NCI-H2196 (cell line): ENCODE results near the gene UBR7.
"Not testable (repeated sequence)": the region's sequence is repeated elsewhere in the genome, so short reads cannot be mapped to it uniquely, and the experiment has no call there.

Experiments
- DNase-seq: peaks from one replicate; lab custom pipeline; 2025; ENCODE audit not compliant: unreplicated experiment; lab: John Stamatoyannopoulos, UW

UBR7 gene, protein sequence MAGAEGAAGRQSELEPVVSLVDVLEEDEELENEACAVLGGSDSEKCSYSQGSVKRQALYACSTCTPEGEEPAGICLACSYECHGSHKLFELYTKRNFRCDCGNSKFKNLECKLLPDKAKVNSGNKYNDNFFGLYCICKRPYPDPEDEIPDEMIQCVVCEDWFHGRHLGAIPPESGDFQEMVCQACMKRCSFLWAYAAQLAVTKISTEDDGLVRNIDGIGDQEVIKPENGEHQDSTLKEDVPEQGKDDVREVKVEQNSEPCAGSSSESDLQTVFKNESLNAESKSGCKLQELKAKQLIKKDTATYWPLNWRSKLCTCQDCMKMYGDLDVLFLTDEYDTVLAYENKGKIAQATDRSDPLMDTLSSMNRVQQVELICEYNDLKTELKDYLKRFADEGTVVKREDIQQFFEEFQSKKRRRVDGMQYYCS

DNA sequence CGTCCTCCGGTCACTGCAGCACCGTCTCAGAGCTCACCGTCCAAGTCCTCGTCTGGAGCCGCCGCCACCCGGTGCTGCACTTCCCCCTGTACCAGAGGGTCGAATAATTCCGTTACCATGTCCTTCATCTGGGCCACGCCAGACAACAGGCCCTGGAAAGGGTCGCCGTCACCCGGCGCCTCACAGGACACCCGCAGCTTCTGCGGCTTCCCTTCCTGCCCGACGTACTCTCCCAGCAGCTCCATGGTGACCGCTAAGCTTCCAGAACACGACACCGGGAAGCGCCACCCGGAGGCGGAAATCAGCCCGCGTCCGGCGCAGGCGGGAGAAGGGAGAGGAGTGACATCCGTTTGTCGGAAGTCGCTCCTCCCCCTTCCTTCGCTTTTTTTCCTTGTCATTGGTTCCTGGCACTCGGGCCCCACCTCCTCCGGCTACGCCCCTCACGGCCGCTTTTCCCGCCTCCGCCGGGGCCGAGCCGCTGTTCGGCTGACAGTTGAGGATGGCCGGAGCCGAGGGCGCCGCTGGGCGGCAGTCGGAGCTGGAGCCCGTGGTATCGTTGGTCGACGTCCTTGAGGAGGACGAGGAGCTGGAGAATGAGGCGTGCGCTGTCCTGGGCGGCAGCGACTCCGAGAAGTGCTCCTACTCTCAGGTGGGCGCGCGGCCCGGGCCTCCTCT, at the start of gene UBR7, which contains the start of gene GON7:
Gene UBR7 (plus strand): TSS at position 464 of the 675 bp plus-strand sequence. CDS start 36 bp downstream, at position 500.
Gene GON7 (minus strand): TSS at position 273 of the 675 bp plus-strand sequence. CDS start 28 bp downstream, at position 245.
- DNase-seq: peak; percentile 87

DNA sequence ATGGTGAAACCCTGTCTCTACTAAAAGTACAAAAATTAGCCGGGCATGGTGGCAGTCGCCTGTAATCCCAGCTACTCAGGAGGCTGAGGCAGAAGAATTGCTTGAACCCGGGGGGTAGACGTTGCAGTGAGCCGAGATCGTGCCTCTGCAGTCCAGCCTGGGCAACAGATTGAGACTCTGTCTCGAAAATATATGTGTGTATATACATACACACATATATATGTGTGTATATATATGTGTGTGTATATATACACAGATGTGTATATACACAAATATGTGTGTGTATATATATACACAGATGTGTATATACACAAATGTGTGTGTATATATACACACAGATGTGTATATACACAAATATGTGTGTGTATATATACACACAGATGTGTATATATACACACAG, 48.7 kb upstream of the UBR7 start:
- DNase-seq: not testable (repeated sequence)

DNA sequence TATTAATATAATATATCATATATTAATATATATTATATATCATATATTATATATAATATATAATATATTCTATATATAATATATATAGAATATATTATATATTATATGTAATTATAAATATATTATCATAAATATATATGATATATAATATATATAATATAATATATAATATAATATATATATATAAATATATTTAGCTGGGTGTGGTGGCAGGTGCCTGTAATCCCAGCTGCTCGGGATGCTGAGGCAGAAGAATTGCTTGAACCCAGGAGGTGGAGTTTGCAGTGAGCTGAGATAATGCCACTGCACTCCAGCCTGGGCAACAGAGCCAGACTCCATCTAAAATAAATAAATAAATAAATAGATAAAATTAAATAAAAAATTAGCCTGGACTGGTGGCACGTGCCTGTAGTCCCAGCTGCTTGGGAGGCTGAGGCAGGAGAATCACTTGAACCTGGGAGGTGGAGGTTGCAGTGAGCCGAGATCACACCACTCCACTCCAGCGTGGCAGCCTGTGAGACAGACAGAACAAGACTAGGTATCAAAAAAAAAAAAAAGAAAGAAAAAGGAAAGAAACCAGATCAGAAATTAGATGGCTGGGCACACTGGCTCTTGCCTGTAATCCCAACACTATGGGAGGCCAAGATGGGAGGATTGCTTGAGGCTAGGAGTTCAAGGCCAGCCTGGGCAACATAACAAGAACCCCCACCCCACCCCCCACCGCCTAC, 47.3 kb upstream of the UBR7 start:
- DNase-seq: not testable (repeated sequence)

DNA sequence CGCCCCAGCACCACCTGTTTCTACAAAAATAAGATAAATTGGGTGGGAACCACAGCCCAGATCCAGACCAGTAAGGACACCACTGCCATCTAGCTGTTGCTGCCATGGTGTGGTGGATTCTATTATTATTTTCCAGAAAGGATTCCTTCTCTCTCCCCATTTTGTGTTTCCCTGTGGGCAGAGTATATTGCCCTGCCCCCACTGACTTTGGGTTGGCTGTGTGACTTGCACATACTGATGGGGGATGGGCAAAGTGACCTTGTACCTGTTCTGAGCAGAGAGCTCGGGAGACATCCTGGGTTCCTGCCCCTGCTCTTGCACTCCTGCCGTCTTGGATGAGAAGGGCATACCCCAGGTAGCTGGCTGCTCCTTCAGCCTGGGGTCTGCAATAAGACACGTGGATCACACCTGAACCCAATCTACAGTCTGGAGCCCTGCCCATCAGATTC, 46.7 kb upstream of the UBR7 start:
- DNase-seq: peak; percentile 10

DNA sequence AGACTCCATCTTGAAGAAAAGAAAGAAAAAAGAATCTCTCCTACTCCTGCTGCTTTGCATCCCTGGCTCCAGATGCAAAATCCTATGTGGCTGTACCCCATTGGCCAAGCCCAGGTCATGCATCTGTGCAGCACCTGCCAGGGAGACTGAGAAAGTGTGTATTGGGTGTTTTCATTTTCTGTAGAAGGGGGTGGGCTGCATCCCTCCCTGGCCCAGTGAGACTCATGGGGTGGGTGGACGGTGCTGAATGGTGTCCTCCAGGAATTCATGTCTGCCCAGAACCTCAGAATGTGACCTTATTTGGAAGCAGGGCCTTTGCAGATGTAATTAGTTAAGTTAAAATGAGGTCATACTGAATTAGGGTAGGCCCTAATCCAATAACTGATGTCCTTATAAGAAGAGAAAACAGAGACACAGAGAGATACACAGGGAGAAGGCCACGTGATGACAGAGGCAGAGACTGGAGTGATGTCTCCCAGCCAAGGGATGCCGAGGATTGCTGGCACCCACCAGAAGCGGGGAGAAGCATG, 45.6 kb upstream of the UBR7 start:
- no peak for DNase-seq

DNA sequence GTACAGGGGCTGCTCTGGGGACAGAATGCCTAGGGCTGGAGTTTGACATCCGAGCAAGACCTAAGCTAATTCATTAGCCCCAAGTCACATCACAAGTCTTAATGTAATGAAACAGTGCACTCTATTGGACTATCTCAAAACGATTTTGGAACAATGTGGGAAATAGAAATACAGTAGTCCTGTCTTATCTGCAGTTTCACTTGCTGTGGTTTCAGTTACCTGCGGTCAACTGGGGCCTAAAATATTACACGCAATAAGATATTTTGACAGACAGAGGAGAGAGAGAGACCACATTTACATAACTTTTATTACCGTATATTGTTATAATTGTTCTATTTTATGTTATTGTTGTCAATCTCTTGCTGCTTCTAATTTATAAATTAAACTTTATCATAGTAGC, 43.5 kb upstream of the UBR7 start:
- no peak for DNase-seq

DNA sequence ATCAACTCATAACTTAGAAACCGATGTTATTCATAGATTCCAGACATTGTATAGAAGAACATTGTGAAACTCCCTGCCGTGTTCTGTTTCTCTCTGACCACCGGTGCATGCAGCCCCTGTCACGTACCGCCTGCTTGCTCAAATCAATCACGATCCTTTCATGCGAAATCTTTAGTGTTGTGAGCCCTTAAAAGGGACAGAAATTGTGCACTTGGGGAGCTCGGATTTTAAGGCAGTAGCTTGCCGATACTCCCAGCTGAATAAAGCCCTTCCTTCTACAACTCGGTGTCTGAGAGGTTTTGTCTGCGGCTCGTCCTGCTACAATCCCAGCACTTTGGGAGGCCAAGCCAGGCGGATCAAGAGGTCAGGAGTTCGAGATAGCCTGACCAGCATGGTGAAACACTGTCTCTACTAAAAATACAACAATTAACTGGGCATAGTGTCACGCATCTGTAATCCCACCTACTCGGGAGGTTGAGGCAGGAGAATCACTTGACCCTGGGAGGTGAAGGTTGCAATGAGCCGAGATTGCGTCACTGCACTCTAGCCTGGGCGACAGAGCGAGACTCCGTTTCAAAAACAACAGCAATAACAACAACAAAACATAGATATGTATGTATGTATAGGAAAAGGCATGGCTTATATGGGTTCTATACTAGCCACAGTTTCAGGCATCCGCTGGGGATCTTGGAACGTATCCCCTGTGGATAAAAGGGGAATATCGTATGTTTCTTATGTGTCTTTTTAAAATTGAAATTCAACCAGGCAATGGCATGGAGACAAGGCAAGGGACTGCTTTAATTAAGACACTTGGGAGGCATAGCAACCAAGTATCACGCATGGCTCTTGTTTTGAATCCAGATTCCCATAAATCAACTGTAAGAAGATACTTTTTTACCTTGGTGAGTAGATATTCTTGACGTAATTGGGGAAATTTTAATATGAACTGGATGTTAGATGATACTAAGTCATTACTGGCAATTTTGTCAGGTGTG, 41.5 kb upstream of the UBR7 start:
- DNase-seq: not testable (repeated sequence)

DNA sequence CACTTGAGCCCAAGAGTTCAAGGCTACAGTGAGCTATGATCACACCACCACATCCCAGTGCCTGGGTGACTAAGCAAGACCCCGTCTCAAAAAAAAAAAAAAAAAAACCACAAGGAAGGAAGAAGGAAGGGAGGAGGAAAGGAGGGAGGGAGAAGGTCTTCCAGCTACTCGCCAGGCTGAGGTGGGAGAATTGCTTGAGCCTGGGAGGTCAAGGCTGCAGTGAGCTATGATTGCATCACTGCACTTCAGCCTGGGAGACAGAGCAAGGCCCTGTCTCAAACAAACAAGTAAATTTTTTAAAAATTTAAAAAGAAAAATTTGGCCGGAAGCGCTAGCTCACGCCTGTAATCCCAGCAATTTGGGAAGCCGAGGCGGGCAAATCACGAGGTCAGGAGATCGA, 38.4 kb upstream of the UBR7 start:
- not testable (repeated sequence) for DNase-seq

DNA sequence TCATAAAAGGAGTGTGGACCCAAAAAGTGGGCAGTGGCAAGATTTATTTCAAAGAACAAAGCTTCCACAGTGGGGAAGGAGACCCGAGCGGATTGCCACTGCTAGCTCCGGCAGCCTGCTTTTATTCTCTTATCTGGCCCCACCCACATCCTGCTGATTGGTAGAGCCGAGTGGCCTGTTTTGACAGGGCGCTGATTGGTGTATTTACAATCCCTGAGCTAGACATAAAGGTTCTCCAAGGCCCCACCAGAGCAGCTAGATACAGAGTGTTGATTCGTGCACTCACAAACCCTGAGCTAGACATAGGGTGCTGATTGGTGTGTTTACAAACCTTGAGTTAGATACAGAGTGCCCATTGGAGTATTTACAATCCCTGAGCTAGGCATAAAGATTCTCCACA, 37.4 kb upstream of the UBR7 start:
- DNase-seq: not testable (repeated sequence)

DNA sequence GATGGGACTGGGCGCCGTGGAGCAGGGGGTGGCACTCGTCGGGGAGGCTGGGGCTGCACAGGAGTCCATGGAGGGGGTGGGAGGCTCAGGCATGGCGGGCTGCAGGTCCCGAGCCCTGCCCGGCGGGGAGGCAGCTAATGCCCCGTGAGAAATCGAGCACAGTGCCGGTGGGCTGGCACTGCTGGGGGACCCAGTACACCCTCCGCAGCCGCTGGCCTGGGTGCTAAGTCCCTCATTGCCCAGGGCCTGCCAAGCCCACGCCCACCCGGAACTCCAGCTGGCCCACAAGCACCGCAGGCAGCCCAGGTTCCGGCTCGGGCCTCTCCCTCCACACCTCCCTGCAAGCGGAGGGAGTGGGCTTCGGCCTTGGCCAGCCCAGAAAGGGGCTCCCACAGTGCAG, 36.9 kb upstream of the UBR7 start:
- DNase-seq: not testable (repeated sequence)

DNA sequence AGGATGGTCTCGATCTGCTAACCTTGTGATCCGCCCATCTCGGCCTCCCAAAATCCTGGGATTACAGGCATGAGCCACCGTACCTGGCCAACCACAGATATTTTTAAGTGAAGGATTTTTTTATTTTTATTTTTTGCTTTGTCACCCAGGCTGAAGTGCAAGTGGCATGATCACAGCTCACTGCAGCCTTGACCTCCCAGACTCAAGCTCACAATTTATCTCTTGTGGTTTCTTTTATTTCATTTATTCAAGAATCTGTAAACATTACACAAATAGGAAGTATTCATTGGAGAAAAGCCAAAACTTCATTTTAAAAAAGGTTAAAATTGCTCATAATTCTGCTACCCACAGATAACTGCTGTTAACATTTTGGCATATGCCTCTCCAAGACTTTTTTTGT, 35.7 kb upstream of the UBR7 start:
- no peak for DNase-seq

DNA sequence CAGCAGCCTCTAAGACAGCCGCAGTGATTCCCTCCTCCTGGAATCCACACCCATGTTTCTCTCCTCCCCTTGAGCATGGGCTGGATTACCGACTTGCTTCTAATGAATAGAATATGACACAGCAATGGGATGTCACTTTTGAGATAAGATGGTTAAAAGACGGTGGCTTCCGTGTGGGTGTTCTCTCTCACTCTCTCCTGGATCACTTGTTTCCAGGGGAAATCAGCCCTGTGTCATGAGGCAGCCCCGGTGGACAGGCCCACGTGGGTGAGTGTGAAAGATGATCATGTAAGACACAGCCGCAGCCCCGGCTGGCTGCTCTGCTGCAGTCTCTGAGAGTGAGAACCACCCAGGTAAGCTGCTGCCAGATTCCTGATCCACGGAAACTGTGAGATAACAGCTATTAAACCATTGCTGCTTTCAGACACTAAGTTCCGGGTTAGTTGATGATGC, 33.1 kb upstream of the UBR7 start:
- DNase-seq: no peak

DNA sequence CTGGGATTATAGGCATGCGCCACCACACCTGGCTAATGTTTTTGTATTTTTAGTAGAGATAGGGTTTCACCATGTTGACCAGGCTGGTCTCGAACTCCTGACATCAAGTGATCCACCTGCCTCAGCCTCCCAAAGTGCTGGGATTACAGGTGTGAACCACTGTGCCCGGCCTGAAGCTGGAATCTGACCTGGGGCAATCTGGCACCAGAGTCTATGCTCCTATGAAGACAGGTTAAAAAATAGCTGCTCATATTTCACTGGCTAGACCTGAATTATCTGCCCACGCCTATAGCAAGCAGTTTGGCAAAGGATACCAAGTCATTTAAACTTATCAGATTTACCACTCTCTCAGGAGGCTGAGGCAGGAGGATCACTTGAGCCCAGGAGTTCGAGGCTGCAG, 32.3 kb upstream of the UBR7 start:
- DNase-seq: not testable (repeated sequence)

DNA sequence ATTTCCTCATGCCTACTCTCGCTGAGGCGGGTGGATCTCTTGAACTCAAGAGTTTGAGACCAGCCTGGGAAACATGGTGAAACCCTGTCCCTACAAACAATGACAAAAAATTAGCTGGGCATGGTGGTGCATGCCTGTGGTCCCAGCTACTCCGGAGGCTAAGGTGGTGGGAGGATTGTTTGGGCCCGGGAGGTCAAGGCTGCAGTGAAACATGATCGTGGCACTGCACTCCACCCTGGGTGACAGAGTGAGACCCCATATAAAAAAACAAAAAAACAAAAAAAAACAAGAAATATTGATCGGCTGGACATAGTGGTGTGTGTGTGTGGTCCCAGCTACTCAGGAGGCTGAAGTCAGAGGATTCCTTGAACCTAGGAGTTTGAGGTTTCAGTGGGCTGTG, 31.6 kb upstream of the UBR7 start:
- no peak for DNase-seq

DNA sequence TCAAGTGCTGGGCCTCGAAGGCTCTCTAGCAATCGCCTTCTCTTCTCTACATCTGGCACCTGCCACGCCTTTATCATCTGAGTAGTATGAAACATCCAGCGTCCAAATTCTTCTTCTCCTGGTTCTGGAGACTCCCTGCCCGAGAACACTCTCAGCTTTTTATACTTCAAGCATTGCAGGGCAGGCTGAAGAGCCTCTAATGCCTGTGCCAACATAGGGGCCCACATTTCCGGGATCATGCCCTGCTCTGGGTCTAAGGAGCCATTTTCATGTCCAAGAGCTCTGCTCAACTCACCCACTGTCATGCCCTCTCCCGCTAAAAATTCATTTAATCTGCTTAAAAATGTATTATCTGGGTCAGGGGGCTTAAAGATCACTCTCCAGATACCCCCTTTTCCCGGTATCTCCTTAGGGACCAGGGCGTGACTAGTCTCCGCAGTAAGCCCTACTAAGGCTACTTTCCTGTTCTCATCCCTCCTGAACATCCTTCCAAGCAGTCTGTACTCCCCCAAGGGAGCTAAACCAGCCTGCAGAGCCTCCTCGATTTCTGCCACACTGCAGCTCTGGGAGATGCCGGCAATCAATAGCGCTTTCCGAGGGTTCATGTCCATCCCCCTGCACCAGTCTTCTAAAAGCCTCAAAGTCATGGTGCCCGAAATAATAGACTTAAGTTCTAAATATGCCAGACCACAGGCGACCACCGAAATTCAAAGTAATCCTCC, 23.3 kb upstream of the UBR7 start:
- DNase-seq: no peak

DNA sequence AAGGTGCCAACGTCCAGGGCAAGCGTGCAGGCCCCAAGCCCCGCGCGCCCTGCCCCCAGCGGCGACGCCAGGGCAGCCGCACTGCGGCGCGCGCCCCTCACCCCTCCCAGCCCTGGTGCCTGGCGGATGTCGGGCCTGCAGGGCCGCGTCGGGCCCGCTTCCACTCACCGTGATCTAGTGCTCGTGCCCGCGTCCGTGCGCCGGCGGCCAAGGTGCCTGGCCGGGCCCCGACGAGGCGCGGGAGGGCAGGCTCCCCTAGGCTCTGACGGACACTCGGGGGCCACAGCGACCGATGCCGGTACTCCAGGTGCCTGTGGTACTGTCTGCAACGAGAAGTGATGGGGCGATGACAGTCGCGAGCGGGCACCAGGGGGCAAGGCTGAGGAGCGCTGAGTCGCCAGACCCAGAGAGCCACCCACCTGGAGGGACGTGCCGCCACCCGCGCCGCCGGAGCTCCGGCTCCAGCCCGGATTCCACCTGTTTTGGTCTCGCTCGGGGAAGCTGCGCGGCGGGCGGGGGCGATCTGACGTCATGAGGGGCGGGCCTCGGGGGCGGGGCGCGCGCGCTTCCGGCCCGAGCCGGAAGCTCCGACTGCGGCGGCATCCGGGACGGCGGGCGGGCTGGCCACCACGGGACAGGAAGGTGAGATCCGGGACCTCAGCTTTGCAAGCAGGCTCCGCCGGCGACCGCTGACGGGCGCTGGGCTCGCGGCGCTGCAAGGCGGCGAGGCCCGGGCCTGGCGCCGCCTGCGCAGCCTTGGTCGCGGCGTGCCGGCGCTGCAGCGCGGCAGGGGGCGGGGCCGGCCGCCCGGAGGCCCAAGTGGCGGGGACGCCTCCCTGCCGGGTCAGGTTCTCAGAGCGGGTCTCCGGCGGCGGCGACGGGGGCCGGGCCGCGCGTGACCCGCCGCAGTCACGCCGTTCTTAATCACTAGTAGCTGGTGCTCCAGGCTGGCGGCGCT, 22.4 kb upstream of the UBR7 start, which contains the start of the genes LYSET and MOAP1:
Gene LYSET (plus strand): TSS at position 927 of the 958 bp plus-strand sequence. CDS start 89 bp downstream, outside the sequence.
Gene MOAP1 (minus strand): TSS at position 507 of the 958 bp plus-strand sequence. CDS start 655 bp downstream, outside the sequence.
- DNase-seq: peak; percentile 56

DNA sequence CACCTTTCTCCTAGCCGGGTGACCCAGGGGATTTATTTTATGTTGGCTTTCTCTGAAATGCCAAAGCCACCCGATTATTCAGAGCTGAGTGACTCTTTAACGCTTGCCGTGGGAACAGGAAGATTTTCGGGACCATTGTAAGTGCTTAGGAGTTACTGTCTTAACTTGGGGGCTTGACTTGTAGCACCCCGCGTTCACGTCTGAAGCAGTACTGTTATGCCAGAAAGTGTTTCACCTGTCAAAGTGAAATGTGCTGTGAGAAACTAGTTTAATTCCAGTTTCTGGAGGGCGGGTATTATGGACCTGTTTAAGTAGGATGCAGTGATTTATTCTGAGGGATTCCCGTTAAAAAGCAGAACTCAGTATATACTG, 21.7 kb upstream of the UBR7 start:
- no peak for DNase-seq

DNA sequence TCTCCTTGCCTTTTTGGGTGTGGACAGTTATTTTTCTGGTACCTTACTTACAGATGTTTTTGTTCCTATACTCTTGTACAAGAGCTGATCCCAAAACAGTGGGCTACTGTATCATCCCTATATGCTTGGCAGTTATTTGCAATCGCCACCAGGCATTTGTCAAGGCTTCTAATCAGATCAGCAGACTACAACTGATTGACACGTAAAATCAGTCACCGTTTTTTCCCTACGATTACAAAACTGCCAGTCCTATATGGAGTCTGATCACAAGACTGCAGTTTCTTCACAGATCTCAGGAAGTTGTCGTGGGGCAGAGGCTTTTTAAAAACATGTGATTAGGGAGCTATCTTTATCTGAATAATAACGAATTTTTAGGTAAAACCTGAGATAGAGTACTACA, 20.6 kb upstream of the UBR7 start:
- no peak for DNase-seq
